Measurements from ENCODE around the gene TMEM135.
"Not testable (repeated sequence)": the region's sequence is repeated elsewhere in the genome, so short reads cannot be mapped to it uniquely, and the experiment has no call there.

TMEM135 gene

DNA sequence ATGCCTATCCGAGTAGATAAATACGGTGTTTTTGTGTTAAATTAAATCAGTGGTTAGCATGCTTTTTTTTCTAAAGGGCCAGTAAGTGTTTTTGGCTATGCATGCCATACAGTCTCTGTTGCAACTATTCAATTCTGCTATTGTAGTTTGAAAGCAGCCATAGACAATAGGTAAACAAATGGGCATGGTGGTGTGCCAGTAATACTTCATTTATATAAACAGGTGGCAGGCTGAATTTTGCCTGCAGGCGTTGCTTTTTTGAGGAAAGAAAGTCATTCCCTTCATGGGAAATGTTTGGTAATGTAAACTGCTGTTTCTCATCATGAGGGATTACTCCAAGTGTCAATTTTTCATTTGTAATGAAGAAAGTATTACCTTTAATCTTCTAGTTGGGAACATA, 106.5 kb downstream of the TMEM135 start:
- no peak for DNase-seq

DNA sequence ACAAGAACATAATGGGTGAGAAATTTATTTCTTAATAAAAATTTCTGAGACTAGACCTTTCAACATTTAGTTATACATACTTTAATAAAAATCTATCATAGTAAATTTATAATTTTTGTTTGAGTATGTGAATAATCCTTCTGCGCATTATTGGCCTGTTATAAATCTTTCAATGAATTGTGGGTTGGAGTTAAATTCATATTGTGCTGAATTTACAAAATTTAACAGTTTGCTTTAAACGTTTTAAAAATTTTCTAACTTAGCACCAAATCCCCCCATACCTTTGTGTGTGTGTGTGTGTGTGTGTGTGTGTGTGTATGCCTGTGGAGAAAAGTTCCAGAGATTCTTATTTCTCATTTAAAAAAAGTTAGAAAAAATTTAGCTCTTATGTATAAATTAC, 111.0 kb downstream of the TMEM135 start:
- no peak for DNase-seq

DNA sequence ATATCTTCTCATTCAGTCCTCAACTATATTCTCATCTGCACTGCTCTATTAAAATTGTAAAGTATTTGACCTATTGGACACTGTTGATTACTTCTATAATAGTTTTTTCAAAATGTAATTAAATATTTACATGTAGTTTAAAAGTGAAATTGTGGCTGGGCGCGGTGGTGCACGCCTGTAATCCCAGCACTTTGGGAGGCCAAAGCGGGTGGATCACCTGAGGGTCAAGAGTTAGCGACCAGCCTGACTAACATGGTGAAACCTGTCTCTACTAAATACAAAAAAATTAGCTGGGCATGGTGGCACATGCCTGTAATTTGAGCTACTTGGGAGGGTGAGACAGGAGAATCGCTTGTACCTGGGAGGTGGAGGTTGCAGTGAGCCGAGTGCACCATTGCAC, 112.0 kb downstream of the TMEM135 start:
- not testable (repeated sequence) for DNase-seq

DNA sequence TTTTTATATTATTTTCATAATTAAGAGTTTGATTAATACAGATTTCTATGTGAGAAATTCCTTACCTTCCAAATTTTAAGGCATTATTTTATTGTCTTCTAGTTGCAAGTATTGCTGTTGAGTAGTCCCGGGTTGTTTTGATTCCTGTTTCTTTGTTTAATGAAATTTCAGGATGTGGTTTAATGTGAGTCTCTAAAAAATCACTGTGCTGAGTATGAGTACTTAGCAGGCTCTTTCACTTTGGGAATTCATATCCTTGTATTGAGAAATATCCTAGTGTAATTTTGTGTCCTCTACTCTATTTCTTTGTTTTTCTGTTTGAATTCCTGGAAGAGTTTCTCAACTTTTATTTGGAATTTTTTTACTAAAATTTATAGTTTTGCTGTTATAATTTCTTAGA, 113.2 kb downstream of the TMEM135 start:
- no peak for DNase-seq

DNA sequence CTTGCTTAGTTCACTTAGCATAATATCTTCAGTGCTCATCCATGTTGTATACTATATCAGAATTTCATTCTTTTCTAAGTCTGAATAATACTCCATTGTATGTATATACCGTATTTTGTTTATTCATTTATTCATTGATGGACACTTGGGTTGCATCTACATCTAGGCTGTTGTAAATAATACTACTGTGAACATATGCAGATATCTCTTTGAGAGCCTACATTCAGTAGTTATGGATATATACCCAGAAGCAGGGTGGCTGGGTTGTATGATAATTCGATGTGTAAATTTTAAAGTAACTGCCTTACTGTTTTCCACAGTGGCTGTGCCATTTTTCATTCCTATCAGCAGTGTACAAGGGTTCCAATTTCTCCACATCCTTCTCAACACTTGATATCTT, 116.5 kb downstream of the TMEM135 start:
- DNase-seq: no peak

DNA sequence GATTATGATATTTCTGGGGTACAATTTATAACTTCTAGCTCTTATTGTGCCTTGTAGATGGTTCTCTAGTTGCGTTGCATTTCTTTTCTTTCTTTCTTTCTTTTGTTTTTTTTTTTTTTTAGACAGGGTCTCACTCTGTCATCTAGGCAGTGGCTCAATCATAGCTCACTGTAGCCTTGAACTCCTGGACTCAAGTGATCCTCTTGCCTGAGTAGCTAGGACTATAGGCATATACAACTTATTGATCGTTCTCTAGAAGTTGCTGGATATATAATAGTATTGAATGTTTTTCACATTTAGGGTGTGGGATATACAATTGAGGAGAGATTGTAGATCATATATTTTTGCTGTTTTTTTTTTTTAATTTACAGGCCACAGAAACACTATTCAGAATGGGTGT, 119.2 kb downstream of the TMEM135 start:
- no peak for DNase-seq

DNA sequence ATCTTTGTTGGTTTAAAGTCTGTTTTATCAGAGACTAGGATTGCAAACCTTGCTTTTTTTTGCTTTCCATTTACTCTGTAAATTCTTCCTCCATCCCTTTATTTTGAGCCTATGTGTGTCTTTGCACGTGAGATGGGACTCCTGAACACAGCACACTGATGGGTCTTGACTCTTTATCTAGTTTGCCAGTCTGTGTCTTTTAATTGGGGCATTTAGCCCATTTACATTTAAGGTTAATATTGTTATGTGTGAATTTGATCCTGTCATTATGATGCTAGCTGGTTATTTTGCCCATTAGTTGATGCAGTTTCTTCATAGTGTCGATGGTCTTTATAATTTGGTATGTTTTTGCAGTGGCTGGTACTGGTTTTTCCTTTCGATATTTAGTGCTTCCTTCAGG, 131.3 kb downstream of the TMEM135 start:
- DNase-seq: not testable (repeated sequence)

DNA sequence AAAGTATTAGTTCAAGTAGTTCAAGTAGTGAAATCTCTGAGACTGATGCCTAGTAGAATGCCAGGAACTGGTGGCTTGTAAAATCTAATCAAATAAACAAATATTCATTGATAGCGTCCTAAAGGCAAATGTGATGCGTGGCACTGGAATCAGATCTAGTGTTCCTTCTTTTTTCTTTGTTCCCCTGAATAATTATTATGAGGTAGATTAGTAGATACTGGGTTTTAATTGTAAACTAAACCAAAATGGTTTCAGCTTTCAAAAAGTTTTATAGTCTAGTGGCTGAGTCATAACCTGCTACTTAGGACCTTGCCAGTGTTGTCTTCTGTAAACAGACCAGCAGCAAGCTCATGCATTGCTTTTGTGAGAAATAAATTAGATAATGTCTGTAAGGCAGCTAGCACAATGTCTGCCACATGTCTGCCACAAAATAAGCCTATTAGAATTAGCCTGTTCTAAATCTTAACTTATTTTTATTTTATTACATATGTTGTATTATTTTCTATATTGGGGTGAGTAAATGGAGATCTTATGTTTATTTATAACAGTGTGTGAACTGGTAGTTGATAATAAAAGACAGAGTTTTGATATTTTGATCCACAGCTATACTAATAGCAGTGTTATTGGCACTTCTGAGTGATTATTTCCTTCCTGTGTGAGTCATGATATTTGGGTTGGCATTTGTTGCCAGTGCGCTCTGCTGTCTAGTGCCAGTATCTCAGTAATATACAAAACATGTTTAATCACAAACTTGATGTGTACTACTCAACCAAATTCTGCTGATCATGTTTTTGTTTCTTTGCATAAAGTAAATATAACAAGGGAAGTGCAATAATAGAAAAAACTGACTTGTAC, 135.7 kb downstream of the TMEM135 start:
- DNase-seq: no peak

DNA sequence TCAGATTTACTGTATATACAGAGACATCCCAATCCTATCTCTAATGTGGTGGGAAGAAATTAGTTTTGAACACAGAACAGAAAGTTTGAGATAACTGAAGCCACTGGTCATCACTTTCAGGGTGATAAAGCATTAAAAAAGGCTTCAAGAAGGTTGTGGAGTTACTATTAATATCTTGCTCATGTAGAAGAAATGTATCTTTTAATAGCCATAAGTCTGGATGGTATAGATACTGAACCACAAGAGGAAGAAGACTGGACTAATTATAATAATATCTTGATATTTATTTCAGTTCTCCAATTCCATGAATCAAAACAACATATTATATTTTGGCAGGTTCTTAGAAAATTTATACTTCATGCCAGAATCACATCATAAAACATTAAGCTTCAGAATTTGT, 137.1 kb downstream of the TMEM135 start:
- no peak for DNase-seq

DNA sequence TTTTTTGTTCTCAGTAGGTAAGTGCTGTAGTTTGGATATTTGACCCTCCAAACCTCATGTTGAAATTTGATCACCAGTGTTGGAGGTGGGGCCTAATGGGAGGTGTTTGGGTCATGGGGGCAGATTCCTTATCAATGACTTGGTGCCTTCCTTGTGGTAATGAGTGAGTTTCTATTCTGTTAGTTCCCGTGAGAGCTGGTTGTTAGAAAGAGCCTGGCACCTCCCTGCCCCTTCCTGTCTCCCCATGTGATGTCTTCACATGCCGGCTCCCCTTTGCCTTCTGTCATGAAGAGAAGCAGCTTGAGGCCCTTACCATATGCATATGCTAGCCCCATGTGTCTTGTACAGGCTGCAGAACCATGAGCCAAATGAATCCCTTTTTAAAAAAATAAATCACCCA, 138.3 kb downstream of the TMEM135 start:
- no peak for DNase-seq

DNA sequence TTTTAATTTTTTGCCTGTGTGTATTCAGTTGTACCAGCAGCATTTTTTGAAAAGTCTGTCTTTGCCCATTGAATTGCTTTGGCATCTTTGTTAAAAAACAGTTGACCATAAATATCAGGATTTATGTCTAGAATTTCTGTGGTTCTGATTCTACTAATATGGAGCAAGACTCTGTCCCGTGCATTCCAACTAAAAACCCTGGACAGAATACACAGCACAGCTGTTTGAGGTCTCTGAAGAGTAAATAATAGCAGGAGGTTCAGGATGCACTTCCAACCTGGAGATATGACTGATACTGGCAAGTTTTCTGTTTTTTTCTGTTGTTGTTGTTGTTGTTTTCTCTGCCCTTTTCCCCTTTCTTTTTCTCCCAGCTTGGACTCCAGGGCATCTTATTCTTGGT, 141.9 kb downstream of the TMEM135 start:
- DNase-seq: no peak

DNA sequence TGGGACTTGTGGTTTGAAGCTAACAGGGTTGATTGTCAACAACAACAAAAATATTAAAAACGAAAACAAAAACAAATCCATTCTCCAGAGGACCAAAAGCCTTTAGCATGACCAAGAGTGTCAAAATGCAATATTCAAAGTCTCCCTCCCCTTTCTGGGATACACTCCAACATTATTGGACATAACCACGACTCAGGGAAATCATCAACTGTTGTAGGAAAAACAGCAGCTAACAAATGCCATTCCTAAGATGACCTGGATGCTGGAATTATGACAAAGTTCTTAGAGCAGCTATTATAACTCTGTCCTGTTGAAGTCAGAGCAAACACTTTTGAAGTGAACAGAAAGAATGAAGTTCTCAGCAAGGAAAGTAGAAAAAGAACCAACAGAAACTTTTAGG, 143.0 kb downstream of the TMEM135 start:
- no peak for DNase-seq

DNA sequence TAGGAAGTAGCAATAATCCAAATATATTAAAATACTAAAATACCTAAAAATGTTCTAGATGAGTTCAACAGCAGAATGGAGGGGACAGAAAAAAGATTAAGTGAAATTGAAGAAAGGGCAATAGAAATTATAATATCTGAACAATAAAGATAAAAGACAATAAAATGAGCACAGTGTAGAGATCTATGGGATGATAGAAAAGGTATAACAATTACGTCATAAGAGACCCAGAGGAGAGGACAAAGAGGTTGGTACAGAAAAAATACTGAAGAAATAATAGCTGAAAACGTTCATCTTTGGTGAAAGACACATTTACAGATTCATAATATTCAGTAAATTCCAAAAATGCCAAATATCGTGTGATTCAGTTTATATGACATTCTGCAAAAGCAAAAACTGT, 143.4 kb downstream of the TMEM135 start:
- no peak for DNase-seq

DNA sequence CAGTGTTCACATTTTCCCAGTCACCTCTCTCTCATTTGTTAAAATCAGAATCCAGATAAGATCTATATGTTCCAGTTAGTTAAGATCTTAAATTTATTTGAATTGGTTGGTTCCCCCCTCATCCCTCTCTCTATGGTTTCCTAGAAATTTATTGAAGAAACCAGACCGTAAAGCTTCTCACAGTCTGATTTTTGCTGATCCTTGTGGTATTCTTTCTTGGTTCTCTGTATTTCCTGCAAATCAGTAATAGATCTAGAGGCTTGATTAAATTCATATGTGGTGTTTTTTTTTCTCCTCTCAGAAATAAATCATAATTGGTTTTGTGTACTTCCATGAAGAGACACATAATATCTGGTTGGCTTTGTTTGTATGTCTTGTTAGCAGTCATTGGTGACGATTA, 147.5 kb downstream of the TMEM135 start:
- DNase-seq: no peak

DNA sequence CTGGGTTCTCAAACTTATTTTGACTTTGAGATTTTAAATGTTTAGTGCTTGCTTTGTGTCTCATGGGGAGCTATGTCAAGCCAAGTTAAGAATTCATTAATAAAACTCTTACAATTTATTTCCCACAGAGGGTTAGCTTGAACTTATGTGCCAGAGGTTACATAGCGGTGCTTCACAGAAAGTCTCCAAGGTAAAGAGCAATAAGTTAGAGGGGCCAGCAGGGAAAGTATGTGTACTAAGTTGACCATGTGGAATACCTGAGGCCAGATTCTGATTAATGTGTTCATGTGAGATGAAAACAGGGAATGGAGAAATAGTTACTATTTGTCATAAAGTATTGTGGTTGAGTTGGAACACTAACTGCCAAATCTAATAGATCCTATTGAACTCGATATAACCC, 149.3 kb downstream of the TMEM135 start:
- DNase-seq: no peak

DNA sequence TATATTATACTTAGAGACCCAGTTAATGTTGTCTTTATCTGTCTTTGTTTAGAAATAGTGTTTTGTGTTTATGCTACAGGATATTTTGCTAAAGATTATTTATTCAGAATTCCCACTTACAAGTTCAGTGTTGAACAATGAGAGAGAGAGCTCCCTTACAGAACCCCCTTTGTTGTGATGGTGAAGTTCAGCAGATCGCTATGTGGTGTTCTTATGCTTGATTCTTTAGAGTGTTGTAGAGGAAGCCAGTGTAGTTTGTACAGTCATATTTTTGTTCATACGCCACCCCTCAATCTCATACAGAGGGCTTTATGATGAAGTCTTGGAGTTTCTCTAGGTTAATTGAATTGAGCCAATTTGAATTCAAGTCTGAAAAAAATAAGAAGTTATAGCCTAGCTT, 150.2 kb downstream of the TMEM135 start:
- no peak for DNase-seq

DNA sequence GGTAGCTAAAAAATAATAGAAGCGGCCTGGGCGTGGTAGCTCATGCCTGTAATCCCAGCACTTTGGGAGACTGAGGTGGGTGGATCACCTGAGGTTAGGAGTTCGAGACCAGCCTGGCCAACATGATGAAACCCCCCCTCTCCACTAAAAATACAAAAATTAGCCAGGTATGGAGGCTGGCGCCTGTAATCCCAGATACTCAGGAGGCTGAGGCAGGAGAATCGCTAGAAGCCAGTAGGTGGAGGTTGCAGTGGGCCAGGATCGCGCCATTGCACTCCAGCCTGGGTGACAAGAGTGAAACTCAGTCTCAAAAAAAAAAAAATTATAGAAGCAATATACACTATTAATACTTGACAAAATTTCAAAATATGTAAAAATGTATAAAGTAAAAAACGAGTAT, 150.7 kb downstream of the TMEM135 start:
- DNase-seq: not testable (repeated sequence)

DNA sequence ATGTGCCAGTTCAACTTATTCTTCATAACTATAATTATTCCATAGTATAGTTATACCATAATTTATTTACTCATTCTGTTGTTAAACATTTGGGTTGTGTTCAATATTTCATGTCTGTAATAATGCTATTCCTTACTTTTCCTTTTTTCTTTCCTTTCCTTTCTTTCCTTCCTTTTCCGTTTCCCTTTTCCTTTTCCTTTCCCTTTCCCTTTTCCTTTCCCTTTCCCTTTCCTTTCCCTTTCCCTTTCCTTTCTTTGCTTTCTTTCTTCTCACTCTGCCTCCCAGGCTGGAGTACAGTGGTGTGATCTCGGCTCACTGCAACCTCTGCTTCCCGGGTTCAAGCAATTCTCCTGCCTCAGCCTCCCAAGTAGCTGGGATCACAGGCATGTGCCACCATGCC, 151.2 kb downstream of the TMEM135 start:
- not testable (repeated sequence) for DNase-seq

DNA sequence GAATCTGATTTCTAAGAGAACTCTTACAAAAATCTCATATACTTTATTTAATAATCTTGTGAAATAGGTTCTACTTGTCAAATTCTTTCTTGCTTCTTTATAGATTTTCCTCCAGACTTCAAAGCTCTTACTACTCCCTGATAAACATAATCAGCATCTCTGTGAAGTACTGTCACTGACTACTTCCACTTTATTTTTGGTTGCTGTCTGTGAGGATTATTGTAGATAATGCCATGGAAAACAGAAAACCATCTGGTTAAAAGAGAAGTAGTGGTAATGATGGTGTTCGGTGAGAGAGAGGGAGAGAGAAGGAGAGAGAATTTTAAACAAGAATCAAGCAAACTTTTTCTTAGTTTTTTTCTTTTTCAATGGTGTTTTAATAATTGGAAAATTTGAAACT, 152.3 kb downstream of the TMEM135 start:
- DNase-seq: no peak

DNA sequence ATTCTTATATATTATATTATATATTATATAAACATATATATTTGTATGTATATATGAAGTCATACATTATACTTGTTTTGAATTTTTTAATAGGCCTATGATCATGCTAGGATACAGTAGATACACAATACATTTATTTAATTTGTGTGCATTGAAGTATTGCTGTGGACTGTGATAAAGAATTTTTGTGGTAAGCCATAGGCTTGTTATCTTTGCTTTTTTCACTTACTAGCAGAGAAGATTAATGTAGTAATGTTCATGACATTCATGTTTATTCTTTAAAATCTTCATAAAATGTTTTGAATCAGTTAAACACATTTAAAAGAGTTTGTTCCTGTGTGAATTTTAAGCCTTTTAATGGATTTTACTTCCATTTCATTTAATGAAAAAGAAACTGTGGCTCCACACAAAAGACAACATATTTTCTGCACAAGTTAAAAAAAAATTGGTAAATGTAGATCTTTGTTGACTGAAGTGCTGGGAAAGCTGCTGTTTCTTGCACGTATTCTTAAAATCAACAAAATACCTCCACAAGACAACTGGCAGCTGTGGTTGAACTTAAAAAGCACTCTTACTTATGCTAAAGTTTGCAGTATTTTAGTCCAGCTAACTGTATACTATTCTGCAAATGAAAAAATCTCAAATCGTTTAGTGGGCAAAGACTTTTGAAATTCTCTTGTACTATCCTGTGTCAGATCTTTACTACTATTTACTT, 156.2 kb downstream of the TMEM135 start:
- no peak for DNase-seq

DNA sequence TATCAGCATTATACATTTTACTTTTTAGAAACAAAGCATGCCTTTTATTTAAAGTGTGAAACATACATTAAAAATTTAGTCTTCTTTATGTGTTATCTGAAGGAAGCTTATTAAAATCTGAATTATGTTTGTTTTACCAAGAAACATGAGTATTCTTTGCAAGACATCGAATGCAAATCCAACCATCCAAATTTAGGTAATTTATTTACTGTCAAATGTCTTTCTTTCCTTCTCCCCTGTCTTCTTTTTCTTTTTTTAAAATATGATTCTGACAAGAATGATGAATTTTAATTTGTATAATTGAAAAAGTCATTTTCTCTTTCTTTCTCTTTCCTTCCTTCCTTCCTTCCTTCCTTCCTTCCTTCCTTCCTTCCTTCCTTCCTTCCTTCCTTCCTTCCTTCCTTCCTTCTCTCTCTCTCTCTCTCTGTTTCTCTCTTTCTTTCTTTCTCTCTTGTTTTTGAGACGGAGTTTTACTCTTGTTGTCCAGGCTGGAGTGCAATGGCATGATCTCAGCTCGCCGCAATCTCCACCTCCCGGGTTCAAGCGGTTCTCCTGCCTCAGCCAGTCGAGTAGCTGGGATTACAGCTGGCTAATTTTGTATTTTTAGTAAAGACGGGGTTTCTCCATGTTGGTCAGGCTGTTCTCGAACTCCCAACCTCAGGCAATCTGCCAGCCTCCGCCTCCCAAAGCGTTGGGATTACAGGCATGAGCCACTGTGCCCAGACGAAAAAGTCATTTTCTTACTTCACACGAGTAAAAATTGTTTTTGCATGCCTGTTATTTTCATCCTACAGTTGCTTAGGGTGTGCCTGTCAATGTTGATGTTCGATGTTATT, 157.5 kb downstream of the TMEM135 start:
- DNase-seq: no peak

DNA sequence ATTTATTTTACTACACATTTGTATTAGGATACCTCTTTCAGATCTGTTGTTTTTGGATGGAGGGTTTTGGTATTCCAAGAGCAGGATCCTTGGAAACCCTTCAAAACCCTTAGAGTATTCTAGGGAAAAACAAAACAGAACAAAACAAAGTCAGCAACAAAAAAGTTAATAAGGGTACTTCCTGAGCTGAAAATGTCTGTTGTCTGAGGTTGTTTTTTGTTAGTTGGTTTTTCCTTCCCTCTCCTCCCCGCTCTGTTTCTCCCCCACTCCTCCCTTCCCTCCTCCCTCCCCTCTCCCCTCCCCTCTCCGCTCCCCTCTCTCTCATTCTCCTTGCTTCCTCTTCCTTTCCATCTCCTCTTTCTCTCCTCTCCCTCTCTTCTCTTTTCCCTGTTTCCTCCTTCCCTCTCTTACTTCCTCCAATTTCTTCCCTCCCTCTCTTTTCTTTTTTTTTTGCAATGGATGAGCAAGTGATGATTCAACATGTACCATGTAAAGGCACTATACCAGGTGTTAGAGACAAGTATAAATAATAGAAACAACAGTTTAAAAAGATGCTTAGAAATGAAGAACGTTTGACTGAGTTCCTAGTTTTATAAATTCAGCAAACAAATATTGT, 160.6 kb downstream of the TMEM135 start:
- no peak for DNase-seq

DNA sequence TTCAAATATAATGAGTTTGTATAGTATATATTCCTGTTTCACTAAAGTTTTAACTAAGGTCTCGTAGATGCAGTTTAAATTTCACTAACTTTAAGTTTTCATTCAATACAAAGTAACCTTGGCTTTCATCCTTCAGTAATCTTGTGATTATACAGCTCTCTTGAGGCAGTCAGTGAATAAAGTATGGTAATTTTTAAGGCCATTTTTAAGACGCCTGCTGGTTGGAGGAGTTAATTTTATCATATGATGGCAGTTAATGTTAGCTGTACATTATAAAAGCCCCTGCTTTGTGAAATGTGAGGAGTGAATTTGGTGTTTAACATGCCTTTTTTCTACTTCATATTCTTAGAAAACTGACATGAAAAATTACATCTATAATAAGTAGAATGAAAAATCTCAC, 163.6 kb downstream of the TMEM135 start:
- DNase-seq: no peak
